Right forelimb (tissue), 1 donor: Measurements from ENCODE around the gene NAA15.
"Not testable (repeated sequence)": the region's sequence is repeated elsewhere in the genome, so short reads cannot be mapped to it uniquely, and the experiment has no call there.

Experiments
- DNase-seq: peaks from one replicate; pipeline ENCODE4 v3.0.0-alpha.2; 2018

Gene NAA15

DNA sequence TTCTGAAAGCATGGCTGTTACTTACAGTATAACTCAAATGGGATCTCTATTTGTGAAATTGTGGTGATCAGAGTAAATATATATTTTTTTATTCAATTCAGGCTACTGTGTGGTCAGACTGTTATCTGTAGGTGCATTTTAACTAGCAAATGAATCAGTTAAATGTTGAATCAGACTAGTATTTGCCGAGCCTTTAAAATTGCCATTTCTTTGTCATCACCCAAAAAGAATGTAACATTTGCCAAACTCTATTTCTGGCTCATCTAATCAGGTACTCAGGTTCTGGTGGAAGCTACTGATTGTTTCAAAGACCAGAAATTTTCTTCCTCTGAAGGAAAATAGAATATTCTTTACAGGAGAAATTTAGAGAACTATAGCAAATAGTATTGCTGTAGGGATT, 1.8 kb upstream of the NAA15 start:
- no peak for DNase-seq

DNA sequence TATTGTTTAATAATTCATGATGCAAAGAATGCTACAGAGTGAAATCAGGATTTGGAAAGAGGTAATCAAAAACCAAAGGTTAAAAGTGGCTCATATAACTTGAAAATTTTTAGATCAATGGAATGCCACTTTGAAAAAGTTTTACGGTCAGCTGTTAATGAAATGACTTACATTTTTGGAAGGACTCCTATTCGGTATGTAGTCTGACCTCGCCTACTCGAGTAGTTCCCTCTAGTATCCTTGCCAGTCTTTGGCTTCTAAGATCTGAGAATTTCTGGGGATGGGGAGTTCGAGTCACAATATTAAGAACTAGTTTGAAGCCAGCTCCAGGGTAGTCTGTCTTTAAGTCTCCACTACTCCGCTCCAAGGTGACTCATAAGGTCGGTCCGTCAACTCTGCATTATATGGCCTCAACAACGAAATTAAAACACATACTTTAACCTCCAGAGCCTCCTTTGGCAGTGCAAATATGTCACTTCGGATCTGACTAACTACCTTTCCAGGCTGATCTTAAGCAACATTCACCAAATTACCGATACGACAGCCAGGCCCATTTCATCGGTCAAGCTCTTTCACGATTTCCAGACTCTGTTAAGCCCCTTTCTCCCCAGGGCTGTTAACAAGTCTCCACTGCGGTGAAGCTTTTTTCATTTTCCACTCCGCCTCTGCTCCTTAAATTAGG, 733 bp upstream of the NAA15 start:
- peak; percentile 50 for DNase-seq

DNA sequence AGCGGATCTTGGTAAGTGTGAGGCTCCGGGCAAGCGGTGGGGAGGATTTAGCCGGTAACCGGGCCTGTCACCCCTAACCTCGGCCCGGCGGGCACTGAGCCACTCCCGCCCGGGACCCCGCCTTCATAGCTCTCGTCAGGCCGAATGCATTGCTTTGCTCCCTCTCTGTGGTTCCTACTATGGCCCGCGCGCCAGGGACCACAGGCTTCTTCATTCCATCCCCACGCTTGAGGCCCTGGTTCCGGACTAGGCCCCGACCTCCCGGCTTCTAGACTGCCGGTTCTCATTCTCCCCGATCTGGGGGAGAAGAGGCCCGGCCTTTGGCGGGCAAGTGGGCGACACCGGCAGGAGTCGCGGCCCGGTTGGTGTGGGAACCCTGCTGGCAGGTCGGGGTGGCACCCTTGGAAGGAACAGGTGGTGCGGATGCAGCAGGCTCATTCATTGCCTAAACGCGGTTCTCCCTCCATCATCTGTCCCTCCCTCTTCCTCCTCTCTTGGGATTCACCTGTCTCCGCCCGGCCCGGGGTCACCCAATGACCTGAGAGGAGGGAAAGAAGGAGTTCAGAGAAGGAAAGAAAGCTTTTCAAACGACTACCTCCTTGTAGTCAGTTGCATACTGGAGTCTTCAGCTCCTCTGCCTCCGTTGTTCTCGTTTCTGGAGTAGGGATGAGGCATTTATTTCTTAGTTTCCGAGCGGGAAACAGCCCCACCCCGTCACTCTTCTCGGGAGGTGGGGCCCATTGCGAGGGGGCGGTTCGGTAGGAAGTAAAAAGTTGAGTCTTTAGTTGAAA, 711 bp downstream of the NAA15 start, which contains the start of gene NDUFC1:
Gene NDUFC1 (minus strand): TSS at position 657 of the 791 bp plus-strand sequence. CDS start 6,679 bp downstream, outside the sequence.
- DNase-seq, result peak; percentile 70

DNA sequence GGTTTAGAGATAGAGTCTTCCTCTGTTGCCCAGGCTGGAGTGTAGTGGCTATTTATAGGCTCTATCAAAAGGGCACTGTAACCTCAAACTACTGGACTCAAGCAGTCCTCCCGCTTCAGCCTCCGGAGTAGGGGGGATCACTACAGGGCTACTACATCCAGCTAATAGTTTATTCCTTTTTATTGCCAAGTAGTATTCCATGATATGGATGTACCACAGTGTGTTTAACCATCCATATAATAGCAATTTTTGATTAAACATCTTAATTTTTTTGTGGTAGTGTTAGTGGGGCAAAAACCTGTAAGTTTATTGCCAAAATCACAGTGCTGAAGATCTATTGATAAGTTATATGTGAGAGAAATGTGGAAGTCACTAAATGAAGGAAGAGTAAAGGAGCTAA, 3.6 kb downstream of the NAA15 start:
- no peak for DNase-seq

DNA sequence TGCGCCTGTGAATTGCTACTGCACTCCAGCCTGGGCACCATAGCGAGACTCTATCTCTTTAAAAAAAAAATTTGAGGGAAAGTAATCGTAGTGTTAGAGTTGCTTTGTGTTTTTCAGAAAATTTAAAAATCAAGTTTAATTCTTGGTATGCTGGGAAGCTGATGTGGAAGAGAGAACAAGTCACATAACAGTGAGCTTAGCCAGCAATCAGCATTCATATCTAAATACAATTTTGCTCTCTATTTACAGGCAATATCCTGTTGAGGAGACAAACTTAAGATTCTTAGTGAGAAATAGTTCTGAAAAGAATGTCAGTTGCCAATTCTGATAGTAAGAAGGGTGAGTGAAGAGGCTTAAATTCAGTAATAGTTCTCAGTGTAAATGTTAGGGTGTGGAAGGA, 10.6 kb downstream of the NAA15 start:
- no peak for DNase-seq

DNA sequence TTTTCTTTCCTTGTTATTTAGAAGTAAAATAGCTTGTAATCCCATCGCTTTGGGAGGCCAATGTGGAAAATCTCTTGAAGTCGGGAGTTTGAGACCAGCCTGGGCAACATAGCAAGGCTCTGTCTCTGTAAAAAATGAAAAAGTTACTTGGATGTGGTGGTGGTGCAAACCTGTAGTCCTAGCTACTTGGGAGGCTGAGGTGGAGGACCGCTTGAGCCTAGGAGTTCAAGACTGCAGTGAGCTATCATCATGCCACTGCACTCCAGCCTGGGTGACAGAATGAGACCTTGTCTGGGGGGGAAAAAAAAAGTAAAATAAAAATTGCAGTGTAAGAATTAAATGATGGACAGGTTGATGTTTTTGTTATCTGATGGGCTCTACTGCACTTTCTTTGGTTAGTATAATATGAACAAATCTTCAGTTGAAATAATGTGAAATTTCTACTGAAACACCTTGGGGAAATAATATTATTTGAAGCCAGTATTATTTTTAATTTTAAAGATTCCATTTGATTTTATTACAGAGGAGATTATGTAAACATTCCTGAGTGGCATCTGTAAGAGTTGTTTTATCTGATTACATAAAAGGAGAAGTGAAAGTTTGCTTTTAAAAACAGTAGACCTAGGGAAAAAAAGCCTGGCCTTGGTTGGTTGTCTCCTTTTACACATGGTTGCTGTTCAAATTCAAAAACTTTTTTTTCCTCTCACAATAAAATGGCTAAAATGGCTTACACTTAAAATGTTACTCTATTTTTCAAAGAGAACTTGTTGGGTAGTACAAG, 11.4 kb downstream of the NAA15 start:
- DNase-seq, result no peak

DNA sequence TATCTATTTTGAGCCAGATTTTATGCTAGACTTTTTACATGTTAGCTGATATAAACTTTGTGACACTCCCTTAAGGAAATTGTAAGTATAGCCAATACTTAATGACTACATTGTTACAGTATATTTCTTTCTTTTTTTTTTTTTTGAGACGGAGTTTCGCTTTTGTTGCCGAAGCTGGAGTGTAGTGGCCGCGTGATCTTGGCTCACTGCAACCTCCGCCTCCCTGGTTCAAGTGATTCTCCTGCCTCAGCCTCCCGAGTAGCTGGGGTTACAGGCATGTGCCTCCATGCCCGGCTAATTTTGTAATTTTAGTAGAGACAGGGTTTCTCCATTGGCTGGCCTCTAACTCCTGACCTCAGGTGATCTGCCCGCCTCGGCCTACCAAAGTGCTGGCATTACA, 12.1 kb downstream of the NAA15 start:
- not testable (repeated sequence) for DNase-seq

DNA sequence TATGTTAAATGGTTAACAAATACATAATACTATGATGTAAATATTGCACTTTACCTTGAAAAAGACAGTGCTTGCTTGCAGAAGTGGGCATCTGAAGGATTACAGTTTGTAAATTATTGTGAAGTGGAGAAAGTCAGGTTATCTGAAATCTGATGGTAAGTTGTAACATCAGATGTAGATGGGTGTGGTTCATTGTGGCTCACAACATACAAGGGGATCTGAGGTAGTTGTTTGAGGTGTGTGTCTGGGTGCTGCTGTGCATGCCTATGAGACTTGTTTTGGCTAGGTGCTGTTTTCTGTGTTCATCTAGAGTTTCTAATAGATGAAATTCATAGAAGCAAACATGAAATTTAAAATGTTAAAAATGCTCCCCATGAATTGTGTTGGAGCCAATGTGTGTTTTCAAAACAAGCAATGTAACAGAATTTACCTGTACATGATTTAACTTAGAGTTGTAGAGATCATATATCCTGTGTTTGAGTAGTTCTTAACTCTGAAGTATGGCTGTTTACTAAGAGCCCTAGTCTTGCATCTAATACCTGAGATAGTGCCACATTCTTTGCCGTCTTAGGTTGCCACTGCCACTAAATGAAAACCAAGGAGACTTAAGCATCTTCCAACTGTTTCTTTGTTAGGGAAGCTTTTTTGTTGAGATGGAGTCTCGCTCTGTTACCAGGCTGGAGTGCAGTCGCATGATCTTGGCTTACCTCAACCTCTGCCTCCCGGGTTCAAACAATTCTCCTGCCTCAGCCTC, 12.9 kb downstream of the NAA15 start:
- no peak for DNase-seq

DNA sequence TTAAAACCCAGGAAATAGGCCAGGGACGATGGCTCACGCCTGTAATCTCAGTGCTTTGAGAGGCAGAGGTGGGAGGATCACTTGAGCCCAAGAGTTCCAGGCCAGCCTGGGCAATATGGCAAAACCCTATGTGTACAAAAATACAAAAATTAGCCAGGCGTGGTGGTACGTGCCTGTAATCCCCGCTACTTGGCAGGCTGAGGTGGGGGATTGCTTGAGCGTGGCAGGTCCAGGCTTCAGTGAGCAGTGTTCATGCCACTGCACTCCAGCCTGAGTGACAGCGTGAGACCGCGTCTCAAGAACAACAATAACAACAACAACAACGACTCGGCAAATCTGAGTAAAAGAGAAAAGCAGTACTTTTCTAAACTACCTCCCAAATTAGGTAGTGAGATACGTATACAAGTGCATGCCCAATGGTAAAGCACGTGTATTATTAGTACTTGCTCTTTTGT, 13.9 kb downstream of the NAA15 start:
- no peak for DNase-seq

DNA sequence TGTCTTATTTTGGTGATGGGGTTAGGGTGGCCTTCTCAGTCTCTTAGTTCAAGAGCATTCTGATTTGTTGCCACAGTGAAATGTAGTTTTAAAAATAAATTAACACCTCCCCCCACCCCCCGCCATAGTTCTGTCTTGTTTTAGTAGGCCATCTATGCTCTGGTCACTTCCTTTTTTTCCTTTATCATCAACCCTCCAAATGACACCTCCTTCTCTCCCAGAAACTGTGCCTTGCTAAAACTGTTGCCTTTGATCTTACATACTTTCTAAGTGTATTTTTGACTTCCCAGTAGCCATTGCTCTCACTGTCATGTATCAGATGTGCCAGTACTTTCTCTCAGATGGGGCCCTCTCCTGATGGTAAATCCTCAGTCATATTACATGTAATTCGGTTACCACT, 15.4 kb downstream of the NAA15 start:
- DNase-seq, result no peak

DNA sequence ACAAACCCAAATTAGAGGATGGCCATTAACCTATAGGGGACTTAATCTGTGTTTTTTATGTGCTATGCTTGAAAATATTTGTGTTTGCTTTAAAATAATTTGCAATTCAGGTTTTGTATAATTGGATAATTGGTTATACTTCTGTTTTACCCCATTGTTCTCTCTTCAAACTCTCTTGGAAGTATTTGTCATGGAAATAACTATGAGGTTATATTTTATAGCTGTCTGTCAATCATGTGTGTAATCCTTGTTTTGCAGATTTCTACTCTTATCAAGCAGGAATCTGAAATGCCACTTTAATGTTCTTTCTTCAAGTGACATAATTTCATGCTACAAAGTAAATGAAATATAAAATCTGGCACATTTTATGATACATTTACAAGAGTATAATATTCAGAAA, 16.3 kb downstream of the NAA15 start:
- no peak for DNase-seq

DNA sequence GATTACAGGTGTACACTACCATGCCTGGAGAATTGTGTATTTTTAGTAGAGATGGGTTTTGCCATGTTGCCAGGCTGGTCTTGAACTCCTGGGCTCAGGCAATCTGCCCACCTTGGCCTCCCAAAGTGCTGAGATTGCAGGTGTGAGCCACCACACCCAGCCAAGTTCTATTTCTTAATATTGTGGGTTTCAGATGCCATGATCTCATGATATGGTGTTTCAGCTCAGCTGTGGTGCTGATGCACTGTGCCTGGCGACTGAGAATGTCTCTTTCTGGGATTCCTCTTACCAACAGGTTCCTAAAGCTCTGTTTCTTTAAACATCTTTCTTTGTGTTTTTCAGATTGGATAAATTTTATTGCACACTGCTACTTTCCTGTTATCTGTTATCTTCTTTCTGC, 18.3 kb downstream of the NAA15 start:
- no peak for DNase-seq

DNA sequence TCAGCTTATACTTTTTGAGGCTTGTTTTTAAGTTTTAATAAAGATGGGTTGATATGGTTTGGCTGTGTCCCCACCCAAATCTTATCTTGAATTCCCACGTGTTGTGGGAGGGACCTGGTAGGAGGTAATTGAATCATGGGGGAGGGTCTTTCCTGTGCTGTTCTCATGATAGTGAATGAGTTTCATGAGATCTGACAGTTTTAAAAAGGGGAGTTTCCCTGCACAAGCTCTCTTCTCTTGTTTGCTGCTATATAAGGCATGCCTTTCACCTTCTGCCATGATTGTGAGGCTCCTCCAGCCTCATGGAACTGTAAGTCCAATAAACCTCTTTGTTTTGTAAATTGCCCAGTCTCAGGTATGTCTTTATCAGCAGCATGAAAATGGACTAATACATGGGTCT, 20.8 kb downstream of the NAA15 start:
- DNase-seq, result not testable (repeated sequence)

DNA sequence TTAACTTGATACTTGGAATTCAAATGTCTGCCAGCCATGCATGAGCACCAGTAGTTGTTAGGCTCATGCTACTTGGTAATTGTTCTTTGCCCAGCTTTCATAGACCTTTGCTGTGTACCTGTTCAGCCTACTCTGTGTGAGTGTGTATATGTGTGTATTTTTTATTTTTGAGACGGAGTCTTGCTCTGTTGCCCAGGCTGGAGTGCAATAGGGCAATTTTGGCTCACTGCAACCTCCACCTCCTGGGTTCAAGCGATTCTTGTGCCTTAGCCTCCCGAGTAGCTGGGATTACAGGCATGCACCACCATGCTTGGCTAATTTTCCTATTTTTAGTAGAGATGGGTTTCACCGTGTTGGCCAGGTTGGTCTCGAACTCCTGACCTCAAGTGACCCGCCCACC, 21.2 kb downstream of the NAA15 start:
- DNase-seq, result not testable (repeated sequence)

DNA sequence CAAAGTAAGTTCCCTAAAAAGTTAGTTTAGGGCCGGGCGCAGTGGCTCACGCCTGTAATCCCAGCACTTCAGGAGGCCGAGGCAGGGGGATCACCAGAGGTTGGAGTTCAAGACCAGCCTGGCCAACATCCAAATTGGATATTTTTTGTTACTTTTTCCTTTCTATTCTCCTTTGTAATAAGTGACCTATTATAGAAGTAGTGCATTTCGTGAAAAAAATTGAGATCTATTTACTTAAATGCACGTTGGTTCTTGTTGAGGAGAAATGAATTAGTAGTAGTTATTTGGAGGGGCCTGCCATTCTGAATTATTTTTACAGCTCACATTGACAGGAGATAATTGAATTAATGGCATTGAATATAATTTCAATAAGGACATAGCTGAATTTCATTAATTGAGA, 23.3 kb downstream of the NAA15 start:
- DNase-seq, result no peak

DNA sequence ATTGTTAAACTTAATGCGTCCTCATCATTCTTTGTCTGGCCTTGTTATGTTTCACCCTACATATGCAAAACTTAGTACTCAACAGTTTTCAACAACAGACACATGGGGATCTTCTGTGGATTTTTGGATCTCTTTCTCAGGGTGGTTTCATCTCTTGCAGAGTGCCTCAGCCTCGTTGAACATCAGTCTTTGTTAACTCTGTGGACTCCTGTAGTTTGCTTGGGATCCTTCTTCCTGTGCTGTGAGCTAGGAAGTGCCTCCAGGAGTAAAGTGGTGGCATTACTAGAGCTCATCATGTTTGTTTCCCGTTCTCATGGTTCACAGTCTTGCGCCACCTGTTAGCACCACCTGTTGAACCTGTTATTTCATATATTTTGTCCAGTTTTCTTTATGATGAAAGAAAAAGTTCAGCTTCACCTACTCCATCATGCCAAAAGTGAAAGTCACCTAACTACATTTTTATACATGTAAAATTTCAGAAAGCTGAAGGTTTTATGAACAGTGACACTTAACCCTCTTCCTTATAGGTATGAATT, 28.4 kb downstream of the NAA15 start:
- DNase-seq, result no peak

DNA sequence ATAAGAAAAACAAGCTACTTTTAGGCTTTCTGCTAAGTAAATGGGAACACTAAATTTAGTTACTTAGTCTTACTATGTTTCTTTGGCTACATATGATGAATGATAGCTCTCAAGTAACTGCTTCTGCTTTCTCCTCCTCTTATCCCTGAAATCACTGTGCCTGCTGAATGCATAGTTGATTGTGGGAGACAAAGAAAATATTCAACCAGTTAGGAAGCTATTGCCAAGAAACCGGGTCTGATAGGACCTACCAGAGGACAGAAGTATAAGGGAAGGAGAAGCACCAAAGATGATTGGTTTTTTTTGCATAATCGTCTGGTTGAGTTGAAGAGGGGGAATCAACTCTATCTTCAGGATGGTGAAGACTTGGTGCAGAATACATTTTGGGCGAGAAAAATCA, 29.0 kb downstream of the NAA15 start:
- no peak for DNase-seq

DNA sequence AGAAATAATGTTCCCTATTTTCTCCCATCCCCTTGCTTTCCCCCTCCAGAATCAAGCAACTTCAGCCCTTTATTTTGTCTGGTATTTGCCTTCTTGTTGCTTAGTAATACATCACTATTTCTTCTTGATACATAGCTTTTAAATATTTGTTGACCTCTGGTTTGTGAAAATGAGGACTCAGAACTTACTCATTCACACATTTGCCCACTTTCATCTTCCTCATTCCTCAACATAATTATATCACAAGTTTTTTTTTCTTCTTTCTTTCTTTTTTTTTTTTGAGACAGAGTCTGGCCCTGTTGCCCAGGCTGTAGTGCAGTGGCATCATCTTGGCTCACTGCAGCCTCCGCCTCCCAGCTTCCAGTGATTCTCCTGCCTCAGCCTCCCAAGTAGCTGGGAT, 29.9 kb downstream of the NAA15 start:
- DNase-seq, result no peak

DNA sequence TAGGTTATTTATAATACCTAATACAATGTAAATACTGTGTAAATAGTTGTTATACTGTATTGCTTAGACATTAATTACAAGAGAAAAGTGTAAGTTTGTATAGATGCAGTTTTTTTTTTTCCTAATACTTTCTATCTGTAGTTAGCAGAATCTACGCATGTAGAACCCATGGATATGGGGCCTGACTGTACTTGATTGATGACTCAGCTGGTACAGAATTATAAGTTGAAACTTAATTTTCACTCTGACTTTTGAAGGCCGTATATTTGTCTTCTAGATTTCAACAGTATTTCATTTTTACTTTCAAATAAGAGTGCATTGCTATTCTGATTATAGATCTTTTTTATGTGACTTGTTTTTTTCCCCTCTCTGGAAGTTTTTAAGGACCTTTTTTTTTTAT, 31.7 kb downstream of the NAA15 start:
- DNase-seq, result no peak

DNA sequence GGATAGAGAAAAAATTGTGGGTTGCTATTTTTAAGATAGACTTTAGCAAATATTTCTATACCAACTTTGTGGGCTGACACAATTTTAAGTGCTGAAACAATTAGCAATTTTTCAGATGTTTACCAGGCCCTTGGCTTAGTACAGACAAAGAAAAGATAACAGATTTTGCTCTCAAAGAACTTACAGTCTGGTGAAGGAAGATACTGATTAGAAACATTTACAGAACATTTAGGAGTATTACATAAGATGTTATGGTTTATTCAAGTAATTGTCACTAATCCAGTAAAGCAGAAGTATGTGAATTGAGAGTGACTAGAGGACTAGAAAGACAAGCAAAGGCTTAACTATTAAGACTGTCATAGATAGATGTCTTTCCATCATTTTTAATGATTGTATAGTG, 36.3 kb downstream of the NAA15 start:
- DNase-seq, result no peak

DNA sequence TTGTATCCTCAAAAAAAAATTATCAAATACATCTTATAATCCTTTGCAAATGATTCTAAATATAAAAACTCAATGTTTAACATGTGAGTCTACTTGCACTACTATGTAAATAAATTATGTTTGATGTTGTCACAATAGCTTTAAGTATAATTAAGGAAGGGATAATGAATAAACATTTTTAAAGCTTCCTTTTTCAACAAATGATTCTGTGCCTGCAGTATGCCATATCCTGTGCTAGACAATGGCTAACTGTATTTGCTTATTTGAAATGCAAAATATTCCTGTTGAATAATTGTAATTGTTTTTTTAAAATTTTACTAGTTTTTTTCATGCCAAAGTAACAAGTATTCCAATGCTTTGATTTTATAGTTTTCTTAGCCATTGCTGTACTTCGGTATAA, 60.0 kb downstream of the NAA15 start:
- DNase-seq, result no peak

DNA sequence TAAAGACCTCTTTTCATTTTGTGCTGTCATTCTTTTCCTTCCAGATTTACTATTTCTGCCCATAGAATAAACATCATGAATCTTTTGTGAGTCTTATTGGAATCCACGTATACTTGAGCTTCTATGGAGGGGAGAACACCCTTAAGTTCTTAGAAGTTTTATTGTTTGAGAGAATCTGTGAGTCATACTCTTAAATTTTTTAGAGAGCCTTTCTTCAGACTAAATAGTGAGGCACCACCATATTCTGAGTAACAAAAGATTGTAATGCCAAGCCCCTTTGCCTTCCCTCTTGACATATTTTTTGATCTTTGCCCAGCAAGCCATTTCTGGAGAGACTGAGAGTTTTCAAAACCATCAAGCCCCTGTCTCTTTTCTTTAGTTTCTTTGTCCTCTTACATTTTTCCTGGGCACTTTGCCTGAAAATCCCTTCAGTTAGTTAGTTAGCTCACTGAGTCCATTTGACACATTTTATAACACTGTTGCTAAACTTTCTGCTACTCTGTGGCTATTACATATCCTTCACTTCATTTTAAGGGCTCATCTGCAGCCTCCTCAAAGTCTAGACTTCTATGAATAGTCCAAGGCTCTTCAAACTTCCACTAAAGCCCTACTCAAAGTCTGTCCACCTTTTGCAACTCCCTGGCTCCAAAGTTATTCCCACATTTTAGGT, 66.3 kb downstream of the NAA15 start:
- no peak for DNase-seq
